HG03159 (cell line): Measurements from ENCODE around the gene SPTBN1.

ENCODE experiments used
- ATAC-seq: cut with Tn5 transposase; IDR thresholded peaks from one replicate; pipeline ENCODE4 v1.9.1; 2021; ENCODE audit warnings: mild to moderate bottlenecking, moderate library complexity; ENCODE audit not compliant: unreplicated experiment

SPTBN1 gene

GRCh38 chr2:54549917-54550518, 93.9 kb downstream of the SPTBN1 start:
- ATAC-seq, result no peak

DNA sequence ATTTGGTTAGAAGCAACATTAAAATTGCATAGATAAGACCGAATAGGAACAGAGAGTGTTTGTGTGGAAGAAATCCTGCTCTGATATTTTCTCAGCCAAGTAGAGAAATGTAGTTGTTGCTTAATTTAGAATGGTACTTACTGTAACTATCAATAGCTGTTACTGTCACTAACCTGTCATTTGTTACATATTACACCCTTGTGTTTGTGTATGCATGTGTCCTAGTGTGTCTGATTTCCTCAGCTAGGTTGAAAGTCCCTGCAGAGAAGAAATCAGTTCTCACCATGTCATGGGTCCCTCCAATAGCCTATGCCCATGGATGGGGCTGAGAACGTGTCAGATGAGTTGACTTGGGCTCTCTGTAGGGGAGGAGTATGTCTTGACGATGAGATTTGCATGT, 94.4 kb downstream of the SPTBN1 start:
- ATAC-seq, result no peak

GRCh38 chr2:54551123-54551756, 95.1 kb downstream of the SPTBN1 start:
- ATAC-seq, result peak; percentile 65

DNA sequence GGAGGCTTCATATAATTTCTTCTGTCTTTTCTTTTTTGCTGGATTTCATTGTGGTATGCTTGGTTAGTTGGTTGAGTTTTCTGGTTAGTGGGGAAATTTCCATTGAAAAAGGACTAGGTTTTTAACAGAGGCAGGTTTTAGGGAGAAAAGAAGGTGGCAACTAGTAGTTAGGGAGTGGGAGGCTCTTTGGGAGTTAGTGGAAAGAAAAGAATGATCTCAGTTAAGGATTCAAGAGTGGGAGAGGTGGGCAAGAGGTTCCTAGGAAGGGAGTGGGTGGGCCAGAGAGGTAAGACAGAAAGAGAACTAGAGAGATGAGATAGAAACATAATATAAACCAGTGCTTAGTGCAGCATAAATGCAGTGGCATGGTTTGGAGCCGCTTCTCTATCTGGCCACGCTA, 96.9 kb downstream of the SPTBN1 start:
- ATAC-seq, result no peak

GRCh38 chr2:54553775-54554174, 97.6 kb downstream of the SPTBN1 start:
- no peak for ATAC-seq

DNA sequence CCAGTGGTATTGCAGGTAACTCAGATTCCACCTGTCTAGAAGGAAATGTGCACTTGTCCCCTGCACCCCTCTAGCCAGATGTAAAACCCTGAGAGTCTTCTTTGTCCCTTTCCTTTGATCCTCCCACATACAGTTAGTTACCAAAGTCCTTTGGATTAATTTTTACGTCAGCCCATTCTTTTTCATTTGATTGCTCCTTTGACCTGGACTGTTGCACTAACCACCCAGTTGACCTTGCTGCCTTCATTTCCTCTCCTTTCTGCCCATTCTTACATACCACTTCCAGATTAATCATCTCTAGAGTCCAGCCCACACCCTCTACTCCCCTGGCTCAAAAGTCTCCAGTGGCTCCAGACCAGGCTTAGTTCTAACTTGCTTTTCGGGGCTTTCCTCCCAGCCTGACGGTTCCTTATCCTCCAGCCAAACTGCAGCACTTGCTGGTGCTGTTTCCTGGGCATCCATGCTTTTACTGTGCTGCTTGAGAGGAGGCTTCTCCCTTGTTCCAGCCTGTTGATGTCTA, 99.3 kb downstream of the SPTBN1 start:
- no peak for ATAC-seq

GRCh38 chr2:54556621-54557121, 100.5 kb downstream of the SPTBN1 start:
- no peak for ATAC-seq

DNA sequence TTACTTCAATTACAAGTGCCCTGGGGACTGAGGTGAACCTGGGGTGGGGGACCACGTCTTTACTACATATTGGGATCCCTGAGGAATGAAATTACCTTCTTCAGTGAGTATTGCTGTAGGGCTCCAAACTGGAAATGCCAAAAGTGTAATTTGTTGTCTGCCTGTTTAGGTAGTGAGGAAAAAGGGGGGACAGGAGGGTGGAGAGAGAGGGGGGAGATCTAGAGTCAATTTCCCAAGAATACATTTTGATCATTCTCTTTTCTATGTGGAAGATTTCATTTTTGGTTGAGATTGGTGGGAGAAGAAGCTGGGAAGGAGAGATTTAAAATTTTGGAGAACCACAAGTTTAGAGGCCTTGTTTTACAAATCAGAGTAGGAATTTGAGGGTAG, 101.1 kb downstream of the SPTBN1 start:
- no peak for ATAC-seq

- ATAC-seq, result peak; percentile 37
Observed at GRCh38 chr2:54557601-54558187, 101.6 kb downstream of the SPTBN1 start.

DNA sequence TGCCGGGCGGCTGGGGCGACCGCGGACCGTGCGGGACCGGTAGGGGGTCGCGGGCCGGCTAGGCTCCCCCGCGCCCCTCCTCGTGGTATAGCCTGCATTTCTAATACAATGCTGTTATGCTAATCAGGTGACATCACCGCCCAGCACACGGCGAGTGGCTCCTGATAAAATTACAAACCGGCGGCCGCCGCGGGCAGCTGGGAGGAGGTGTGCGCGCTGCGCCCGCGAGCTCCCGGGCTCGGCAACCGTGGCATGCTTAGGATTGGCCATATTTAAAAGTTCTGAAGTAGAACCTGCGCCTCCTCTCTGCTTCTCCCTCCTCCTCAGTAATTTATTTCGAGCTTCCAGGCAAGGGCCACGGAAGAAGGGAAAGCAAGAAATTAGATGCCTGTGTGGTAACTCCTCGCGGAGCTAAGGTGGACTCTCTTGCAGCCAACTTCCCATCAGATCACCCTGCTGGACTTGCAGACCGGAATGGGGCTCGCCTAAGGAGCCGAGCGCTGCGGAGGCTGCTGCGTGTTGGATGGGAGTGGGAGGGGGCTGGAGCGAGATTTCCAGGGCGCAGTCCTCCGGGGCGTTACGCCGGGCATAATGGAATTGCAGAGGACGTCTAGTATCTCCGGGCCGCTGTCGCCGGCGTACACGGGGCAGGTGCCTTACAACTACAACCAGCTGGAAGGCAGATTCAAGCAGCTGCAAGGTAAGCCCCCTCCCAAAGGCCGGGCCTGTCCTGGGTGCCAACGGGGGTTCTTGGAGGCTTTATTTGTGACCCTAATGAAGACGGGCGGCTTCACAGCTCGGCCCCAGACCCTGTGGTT, 102.3 kb downstream of the SPTBN1 start:
- peak; percentile 46 for ATAC-seq

DNA sequence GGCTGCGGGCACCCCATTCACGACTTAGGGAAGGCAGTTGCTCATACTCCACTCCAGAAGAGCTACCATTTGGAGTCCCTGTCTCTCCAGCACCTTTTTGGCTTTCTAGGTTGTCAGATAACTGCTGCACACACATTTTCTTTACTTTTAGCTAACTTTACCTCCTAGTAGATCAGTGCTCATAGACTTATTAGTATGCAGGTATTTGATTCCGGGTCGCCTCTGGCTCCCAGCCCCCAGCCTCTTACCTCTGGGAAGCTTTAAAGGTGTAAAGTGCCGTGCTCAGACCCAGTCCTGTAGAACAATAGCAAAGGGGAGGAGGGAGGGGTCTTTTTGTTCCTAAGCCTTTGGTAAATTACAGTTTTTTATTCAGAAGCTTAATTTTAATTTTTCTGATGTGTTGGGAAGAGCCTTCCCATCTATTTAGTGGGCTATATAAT, 102.9 kb downstream of the SPTBN1 start:
- no peak for ATAC-seq

DNA sequence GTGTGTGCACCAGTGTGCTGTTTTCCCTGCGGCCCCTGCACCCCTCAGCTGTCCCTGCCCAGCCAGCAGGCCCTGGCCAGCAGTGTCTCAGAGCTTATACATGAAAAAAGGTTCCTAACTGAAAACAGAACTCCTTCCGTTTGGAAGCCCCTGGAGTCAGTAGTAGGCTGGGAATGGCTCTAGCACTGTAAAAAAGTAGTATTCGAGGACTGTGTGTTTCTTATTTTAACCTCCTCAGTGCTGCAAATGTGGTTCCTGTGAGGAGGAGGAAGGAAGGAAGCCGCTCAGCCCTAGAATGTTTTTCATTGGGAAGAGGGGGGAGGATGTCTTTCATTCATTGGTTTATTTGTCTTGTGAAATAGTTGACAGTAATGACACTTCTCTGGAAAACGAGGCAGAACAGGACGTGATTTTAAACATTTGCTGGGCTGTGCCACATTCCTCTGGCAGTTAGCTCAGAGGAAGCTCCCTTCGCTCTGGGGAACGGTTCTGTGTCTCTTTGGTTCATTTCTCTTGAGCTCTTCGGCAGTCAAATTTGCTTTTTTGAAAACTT, 103.5 kb downstream of the SPTBN1 start:
- ATAC-seq, result no peak

DNA sequence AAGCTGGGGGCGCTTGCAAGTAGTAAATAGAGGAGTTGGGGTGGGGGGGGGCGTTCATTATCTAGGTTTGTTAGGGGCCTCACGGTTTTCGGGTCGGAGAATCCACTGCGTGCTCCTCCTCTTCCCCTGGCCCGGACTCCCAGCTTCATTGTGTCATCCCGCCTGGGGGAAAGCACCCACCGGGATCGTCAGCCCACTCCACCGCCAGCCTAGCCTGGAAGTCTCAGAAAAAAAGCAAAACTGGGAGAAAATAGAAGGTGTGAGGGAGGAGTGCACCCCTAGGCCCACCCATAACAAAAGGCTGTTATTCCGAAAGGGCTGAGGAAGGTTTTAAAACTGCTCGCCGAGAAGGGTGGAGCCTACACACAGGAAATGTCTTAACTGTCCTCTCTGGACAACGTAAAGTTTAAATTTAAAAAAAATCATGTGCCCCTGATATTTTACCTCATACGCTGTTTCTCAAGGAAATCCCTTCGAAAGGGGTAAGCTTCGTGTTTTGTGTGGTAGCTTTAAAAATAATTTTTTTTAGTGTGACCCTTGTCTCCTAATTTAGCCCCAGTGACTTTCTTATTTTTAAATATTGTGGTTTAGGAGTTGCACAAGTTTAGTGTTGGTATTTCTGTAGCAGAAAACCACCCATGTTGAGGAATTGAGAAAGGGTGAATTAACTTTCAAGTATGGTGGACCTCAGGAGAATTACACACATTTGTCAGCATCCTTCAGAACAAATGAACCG, 104.2 kb downstream of the SPTBN1 start:
- ATAC-seq, result peak; percentile 50

- ATAC-seq, result no peak
Observed at GRCh38 chr2:54561010-54561409, 104.9 kb downstream of the SPTBN1 start.

GRCh38 chr2:54564439-54564838, 108.3 kb downstream of the SPTBN1 start:
- no peak for ATAC-seq

DNA sequence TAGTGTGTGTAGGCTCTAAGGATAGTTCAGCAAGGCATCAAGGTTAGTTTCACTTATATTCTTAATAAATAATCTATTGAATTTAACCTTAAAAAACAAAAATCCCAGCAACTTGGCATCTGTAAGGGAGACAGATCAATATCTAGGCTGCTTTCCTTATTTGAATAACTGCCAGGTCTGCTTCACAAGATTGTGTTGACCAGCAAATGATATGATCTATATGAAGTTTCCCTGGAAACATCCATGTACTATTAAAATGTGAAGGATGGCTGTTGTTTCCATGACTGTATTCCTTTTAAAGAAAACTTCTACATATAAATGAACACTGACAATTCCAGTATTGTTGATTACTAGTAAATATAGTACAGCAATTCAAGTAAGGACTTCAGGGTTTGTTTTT, 109.4 kb downstream of the SPTBN1 start:
- ATAC-seq, result no peak

DNA sequence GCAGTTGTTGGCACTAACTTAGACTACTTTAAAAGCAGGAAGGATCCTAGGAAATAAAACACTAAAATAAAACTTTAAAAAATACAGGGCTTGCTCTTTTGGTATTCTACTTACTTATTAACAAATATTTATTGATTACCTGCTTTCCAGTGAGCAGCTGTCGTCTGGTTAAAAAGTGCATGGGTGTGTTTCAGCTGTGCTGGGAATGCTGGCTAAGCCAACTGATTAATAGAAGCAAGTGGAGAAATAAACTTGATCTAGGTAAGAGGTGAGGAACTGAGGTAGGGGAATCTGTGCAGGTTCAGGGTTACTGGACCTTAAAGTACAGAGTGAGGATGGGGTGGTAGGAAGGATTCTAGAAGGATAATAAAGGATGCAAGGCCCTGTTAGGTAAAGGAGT, 110.8 kb downstream of the SPTBN1 start:
- ATAC-seq, result no peak

- peak; percentile 38 for ATAC-seq
Observed at GRCh38 chr2:54568876-54569321, 112.8 kb downstream of the SPTBN1 start.

DNA sequence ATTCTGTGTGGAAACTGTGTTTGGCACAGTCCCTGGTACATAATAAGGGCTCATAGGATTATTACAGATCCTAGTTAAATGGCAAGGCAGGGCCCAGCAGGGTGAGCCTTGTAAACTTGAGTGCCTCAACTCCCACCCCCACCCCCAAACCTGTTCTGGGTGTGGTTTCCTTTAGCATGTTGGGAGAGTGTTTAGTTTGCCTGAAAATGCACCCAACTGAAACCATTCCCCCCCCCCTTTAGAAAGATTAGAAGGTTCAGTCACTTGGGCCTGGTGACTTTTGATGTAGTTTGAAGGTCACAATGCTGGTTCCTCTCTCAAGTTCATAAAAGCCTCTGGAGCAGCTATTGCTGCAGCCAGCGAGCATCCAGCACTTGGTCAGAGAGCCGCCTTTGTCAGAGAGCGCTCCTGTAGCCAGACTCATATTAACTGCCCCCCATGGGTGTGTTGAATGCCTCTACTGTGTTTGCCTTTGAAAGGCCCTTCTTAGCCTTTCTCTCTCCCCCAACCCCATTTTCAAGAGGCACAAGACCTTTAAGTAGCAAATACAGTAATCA, 113.7 kb downstream of the SPTBN1 start:
- no peak for ATAC-seq

DNA sequence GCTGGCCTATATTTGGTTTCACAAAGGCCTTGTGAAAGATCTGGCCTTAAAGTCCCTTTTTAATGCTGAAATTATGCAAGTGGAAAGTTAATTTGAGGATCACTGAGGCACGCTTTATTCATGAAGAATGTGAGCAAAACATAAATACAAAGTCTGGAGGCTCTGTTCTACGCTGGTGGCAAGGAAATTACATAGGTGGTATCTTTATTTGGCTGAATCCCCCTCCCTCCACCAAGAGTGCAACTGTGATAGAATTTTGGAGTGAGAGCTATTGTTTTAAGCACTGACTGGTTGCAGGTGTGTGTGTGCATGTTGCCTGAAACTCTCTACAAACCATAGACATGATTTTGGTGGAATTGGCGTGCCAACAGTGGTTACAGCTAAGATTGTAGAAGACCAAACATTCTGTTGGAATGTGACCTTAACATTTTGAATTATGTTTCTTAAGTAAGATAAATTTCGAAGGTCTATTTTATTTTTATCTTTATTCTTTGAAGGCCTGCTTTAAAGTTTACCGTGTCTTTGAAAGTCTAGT, 114.3 kb downstream of the SPTBN1 start:
- ATAC-seq, result no peak
